ENCODE measurements around the gene KDM4C.

- TF ChIP-seq MAX (IDR thresholded peaks at IDR 0.05) (no peak), CTCF (IDR thresholded peaks at IDR 0.05 in 2 of 3, conservative IDR thresholded peaks at IDR 0.05 in 1 of 3; ENCODE audit: borderline replicate concordance in 1 of 3, insufficient read depth in 1 of 3, low read depth in 2 of 3, low read length in 2 of 3) (no peak), REST (IDR thresholded peaks at IDR 0.05; ENCODE audit: low read depth) (no peak), POLR2A (IDR thresholded peaks at IDR 0.05; ENCODE audit: borderline replicate concordance, extremely low read depth, insufficient read depth, insufficient read length) (no peak), ZFX (IDR thresholded peaks at IDR 0.05) (no peak), RAD21 (IDR thresholded peaks at IDR 0.05; ENCODE audit: low read depth) (no peak), EGR1 (IDR thresholded peaks at IDR 0.05; ENCODE audit: low read depth) (no peak), TCF7L2 (IDR thresholded peaks at IDR 0.05; ENCODE audit: borderline replicate concordance, extremely low read depth, insufficient read depth, insufficient read length) (no peak)
Observed at GRCh38 chr9:7154003-7154619, 396.3 kb downstream of the KDM4C start.
